Adipose tissue (tissue), 3 donors: ENCODE results near the gene TRIM4. TPM values are rescaled to one million over a fixed set of nuclear protein-coding genes. Genes with fewer than 3 reads are reported as not detected.

Experiments
- H3K27ac ChIP-seq: one replicate; pipeline ENCODE4 v1.5.1; 2013; ENCODE audit warnings: low read depth, low read length
- WGBS, 3 donors: extraction: QIAGEN DNeasy Blood & Tissue Kit; methylation state at CpG; one replicate each; pipeline ENCODE4 v1.1.7; 2013; 5-methylcytosine and 5-hydroxymethylcytosine counted together
- polyA plus RNA-seq, 3 donors: library from polyadenylated mRNA; stranded (reverse); fragments of 200-250 nt; gene quantifications; one replicate each; pipeline ENCODE4 v1.2.3, GENCODE V29; 2013
- donor health status: healthy with polysubstance abuse.
- donor health status: Bipolar disorder and iron deficiency.
- donor health status: healthy.

TRIM4 gene
- polyA plus RNA-seq, 3 donors = 15.0 to 22.2 (median 17.1) TPM

DNA sequence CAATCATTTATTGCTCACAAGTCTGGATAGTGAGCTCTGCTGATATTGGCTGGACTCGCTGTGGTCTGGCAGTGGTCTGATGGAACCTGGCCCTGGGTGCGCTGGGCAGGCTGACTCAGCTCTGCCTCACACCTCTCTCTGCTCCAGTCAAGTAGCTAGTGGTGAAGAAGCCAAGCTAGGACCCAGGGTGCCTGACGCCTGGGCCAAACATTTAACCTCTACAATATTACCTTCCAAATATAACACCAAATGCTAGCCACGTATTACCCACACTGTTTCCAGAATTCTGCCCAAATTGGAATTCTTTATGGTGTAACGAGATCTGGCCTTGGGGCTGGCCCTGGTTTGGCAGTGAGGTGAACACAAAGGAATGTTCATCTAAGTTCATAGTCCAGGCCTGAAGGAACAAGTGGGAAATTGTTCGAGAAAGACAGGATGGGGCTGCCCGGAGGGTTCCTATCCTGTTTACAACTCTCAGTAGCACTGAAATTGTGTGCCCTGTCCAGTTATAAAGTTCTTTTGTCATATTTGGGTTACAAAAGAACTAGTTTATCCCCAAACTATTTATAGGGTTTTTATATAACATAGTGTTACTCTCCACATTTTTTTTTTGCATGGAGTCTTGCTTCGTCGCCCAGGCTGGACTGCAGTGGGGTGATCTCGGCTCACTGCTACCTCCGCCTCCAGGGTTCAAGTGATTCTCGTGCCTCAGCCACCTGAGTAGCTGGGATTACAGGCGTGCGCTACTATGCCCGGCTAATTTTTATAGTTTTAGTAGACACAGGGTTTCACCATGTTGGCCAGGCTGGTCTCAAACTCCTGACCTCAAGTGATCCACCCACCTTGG, 58.8 kb downstream of the TRIM4 start:
- 74 to 85% (median 84%) methylated on average over 15 of the region's 15 CpGs for WGBS, 3 donors
- no peak overlapping the region for H3K27ac ChIP-seq

DNA sequence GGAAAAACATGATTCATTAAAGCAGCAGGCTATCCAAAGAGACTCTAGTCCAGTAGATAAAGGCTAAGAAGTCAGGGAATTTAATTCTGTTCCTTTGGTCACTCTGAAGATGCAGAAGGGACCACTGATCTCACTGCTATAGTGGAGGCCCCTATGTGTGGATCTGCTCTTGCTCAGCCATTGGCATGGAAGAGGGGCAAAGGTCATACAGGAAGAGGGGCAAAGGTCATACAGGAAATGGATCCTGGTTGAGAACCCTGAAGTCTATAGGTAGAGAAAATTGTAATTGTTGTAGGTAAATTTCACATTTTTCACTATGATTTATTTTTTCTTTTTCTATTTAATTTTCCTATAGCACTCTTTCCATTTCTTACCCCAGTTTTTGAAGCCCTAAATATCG, 64.1 kb downstream of the TRIM4 start:
- WGBS, 3 donors = 91 to 92% (median 91%) methylated on average over 1 of the region's 1 CpG

DNA sequence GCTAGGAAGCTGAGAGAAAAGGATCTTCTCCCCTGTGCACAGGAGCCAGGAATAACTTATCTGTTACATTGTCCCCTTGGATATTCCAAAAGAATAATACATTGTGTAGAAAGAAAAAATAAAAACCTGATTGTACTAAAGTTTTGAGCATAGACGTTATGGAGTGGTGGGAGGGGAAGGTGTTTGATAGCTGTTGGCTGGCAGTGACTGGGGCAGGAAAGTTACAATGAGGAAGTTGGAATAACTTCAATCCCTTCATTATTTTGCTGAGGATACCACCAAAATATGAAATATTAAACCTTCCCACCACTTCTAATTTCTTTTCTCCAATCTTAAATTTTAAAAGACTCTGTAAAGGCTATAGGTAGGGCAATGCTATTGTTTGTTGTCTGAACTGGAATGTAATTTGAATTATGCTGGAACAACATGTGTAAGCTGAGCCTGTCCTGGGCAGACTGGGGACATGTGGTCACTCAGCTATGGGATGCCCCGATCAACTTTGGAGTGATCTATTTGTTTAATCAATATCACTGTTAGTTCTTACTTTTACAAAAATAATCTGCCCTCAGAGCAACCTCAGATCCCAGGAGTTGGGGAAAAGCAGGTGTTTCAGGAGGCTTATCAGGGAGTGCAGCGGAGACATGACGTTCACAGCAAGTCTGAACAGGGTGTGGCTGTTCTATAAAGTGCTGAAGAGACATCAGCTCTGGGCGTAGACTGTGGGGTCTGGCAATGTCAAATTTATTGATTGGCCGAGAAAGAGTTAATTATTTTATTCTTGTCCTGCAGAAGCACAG, 70.7 kb downstream of the TRIM4 start:
- WGBS, 3 donors = 55 to 75% (median 66%) methylated on average over 6 of the region's 6 CpGs

More for the DNA sequence above, 64.1 kb downstream of the TRIM4 start:
- H3K27ac ChIP-seq = no peak overlapping the region

DNA sequence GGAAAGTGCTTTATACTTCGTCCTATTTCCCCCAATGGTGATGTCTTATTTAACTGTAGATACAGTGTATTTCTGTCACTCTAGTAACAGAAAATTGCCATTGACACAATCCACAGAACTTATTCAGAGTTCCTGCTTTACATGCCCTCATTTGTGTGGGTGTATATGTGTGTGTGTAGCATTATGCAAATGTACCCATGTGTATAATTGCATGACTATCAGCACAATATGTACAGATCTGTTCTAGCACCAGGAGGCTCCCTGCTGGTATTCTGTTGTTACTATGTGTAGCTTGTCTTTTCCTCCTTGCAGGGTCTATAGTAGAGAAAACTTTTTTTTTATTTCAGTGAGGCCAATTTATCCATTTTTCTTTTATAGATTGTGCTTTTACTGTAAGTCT, 75.0 kb downstream of the TRIM4 start:
- H3K27ac ChIP-seq = no peak overlapping the region
- 53 to 67% (median 61%) methylated on average over 1 of the region's 1 CpG for WGBS, 3 donors

More for the DNA sequence above, 70.7 kb downstream of the TRIM4 start:
- H3K27ac ChIP-seq = no peak overlapping the region

DNA sequence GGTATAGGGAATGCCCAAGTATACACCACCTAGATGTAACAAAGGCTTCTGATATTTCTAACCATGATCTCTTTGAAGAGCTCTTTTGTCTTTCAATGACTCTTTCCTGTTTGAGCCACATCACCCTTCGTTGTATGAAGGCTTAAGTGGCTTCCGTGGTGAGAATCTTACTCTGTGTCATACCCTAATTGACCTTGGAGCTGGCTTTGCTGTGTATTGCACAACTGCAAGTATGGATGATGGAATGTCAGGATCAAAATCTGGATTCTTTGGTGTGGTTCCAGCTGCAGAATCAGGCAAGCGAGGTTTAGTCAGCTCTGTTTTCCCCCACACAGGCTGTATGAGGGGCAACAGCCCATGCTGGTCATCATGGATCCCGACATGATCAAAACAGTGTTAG, 75.5 kb downstream of the TRIM4 start:
- WGBS, 3 donors = 58 to 75% (median 74%) methylated on average over 4 of the region's 4 CpGs
- no peak overlapping the region for H3K27ac ChIP-seq

DNA sequence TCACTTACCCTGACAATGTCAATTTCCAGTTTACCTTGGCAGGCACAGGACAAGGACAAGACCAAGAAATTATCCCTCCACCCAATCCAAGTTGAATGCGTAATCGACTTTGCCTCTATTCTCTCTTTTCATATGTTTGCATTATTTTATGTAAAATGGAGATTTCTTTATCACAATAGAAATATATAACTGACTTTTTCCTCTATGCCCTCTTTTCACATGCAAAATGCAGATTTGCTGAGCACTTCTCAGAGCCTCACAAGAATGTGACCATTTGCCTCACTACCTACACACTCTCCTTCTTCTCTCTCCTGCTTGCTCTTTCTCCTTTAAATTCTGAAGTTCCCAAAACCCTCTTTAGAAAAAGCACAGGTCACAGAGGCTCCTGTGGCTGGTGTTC, 76.4 kb downstream of the TRIM4 start:
- no peak overlapping the region for H3K27ac ChIP-seq
- 82 to 91% (median 83%) methylated on average over 2 of the region's 2 CpGs for WGBS, 3 donors

Other genes starting within 250 kb of the TRIM4 start
- 10 to 100 TPM in 1 of 3 donors, 1 to 10 TPM in 1, not detected in 1; 9.8 to 10.4 TPM for gene CYP3A5, start 239.5 kb downstream of the TRIM4 start, polyA plus RNA-seq
- under 1 TPM in 1 of 3 donors, not detected in 2; 0.10 TPM for gene CYP3A7, start 184.3 kb downstream of the TRIM4 start, polyA plus RNA-seq
- gene CYP3A4, start 135.3 kb downstream of the TRIM4 start, polyA plus RNA-seq = 1 to 10 TPM in 1 of 3 donors, under 1 TPM in 2; 0.10 to 1.3 (median 0.22) TPM
- under 1 TPM in 2 of 3 donors, not detected in 1; 0.09 to 0.39 TPM for gene CYP3A43, start 91.5 kb downstream of the TRIM4 start, polyA plus RNA-seq
- gene OR2AE1, start 42.5 kb downstream of the TRIM4 start, polyA plus RNA-seq = not detected
- 1 to 10 TPM in 2 of 3 donors, under 1 TPM in 1; 0.22 to 1.9 (median 1.3) TPM for gene GJC3, start 10.1 kb upstream of the TRIM4 start, polyA plus RNA-seq
- gene AZGP1, start 56.5 kb upstream of the TRIM4 start, polyA plus RNA-seq = 100 to 1,000 TPM; 155 to 415 (median 202) TPM
- gene ZKSCAN1, start 96.1 kb upstream of the TRIM4 start, polyA plus RNA-seq = 10 to 100 TPM; 10.9 to 13.0 (median 12.9) TPM
- gene ZSCAN21, start 130.2 kb upstream of the TRIM4 start, polyA plus RNA-seq = 1 to 10 TPM; 5.4 to 8.6 (median 7.8) TPM
- 10 to 100 TPM in 2 of 3 donors, 1 to 10 TPM in 1; 9.9 to 12.7 (median 12.3) TPM for gene ZNF3, start 162.2 kb upstream of the TRIM4 start, polyA plus RNA-seq
- gene COPS6, start 169.4 kb upstream of the TRIM4 start, polyA plus RNA-seq = 100 to 1,000 TPM in 2 of 3 donors, 10 to 100 TPM in 1; 48.5 to 123 (median 117) TPM
- 10 to 100 TPM; 36.2 to 47.5 (median 39.9) TPM for gene MCM7, start 181.9 kb upstream of the TRIM4 start, polyA plus RNA-seq
- gene AP4M1, start 182.1 kb upstream of the TRIM4 start, polyA plus RNA-seq = 10 to 100 TPM; 12.2 to 15.5 (median 13.5) TPM
- gene TAF6, start 199.8 kb upstream of the TRIM4 start, polyA plus RNA-seq = 10 to 100 TPM; 16.3 to 30.9 (median 27.1) TPM
- 10 to 100 TPM in 2 of 3 donors, 1 to 10 TPM in 1; 4.1 to 16.4 (median 12.1) TPM for gene CNPY4, start 200.1 kb upstream of the TRIM4 start, polyA plus RNA-seq
- 1 to 10 TPM; 2.3 to 2.5 (median 2.5) TPM for gene MBLAC1, start 207.4 kb upstream of the TRIM4 start, polyA plus RNA-seq
- 100 to 1,000 TPM; 131 to 307 (median 245) TPM for gene LAMTOR4, start 229.4 kb upstream of the TRIM4 start, polyA plus RNA-seq
- gene TRAPPC14, start 239.2 kb upstream of the TRIM4 start, polyA plus RNA-seq = 10 to 100 TPM in 2 of 3 donors, 1 to 10 TPM in 1; 7.5 to 14.5 (median 11.8) TPM
- gene GAL3ST4, start 249.1 kb upstream of the TRIM4 start, polyA plus RNA-seq = 1 to 10 TPM in 2 of 3 donors, under 1 TPM in 1; 0.44 to 3.7 (median 1.5) TPM